Occipital lobe (tissue), 2 donors: ENCODE results near the gene MYBPHL. TPM values are rescaled to one million over a fixed set of nuclear protein-coding genes. Genes with fewer than 3 reads are reported as not detected.
A peak's percentile ranks its signal among the peaks of the same experiment; 100 is the strongest.

Experiments used
- DNase-seq: peaks from one replicate; lab custom pipeline; 2025; lab: John Stamatoyannopoulos, UW
- total RNA-seq: library from RNA; depleted of rRNA; stranded (reverse); fragments of >200 nt; gene quantifications from one replicate; pipeline ENCODE4 v1.2.3, GENCODE V29; 2014

The MYBPHL gene
- total RNA-seq, 1 donor from 2014 or later = not detected

DNA sequence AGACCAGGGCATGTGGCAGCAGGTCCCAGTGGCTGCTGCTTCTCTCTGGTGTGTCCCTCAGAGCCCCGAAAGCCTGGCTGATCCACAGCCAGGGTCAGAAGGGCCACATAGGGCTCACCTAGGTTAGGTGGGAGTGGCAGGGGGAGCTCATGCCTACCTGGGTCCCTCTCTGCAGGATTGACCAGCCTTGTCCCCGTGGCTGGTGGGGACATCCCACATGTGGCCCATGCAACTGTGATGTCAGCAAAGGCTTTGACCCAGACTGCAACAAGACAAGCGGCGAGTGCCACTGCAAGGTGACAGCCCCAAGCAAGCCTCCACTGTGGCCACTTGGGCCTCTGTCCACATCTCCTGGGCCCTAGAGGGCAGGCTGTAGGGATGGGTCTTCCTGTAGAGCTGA lies 41.8 kb downstream of the MYBPHL start:
- no peak for DNase-seq

GRCh38 chr1:109264379-109264755 lies 42.4 kb downstream of the MYBPHL start:
- DNase-seq = no peak

DNA sequence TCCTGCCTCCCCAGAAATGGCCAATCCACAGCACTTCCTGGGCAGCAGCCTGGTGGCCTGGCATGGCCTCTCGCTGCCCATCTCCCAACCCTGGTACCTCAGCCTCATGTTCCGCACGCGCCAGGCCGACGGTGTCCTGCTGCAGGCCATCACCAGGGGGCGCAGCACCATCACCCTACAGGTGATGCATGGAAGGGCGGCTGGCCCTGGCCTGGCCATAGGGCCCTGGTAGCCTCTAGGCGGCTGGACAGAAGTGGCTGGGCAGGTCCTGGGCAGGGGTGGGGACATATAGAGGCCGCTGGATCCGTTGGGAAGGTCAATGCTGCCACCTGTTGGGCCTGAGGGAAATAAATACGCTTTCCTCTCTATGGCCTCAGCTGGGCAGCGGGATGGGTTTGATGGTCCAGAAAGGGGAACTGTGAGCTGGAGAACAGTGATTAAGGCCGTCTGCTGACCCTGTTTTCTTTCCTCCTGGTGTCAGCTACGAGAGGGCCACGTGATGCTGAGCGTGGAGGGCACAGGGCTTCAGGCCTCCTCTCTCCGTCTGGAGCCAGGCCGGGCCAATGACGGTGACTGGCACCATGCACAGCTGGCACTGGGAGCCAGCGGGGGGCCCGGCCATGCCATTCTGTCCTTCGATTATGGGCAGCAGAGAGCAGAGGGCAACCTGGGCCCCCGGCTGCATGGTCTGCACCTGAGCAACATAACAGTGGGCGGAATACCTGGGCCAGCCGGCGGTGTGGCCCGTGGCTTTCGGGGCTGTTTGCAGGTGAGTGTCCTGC lies 43.0 kb downstream of the MYBPHL start:
- DNase-seq = peak; percentile 71

DNA sequence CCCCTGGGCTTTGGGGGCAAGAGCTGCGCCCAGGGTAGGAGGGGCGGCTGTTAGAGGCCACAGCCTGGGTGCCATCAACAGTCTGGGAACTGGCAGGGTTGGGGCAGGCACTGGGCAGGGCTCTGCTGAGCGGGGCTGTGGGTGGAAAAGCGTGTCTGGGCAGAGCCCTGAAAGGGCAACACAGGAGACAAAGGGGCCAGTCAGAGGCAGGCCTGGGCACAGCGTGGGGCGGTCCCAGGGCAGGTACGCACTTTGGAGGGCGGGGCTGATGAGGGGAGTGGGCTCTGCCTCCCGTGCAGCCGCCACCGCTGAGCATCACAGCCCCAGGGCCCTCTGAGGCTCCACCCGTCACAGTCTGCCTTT lies 43.6 kb downstream of the MYBPHL start:
- no peak for DNase-seq

DNA sequence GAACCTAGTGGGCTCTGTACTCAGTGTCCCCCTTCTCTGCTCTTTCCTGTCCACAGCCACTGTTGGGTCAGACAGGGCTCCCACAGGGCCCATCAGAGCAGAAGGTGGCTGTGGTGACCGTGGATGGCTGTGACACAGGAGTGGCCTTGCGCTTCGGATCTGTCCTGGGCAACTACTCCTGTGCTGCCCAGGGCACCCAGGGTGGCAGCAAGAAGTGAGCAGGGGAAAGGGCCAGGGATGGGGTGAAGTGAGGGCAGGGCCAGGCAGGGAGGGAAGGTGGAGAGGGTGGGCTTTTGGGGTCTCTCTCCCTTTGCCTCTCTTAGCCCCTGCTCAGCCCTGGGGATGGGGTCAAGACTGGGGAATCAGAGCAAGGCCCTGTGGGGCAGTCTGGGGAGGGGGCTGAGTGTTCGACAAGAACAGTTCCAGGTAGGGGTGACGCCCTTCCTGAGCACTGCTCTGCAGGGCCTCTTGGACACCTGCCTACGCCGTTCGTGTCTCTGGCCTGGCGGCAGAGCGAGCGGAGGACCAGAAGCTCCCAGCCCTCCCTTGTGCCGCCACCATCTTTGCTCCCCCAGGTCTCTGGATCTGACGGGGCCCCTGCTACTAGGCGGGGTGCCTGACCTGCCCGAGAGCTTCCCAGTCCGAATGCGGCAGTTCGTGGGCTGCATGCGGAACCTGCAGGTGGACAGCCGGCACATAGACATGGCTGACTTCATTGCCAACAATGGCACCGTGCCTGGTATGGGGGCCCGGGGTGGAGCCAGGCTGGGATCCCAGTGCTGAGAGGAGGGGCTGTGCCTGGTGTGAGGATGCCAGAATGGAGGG lies 44.4 kb downstream of the MYBPHL start:
- no peak for DNase-seq

GRCh38 chr1:109261578-109261977 lies 45.2 kb downstream of the MYBPHL start:
- DNase-seq = no peak

GRCh38 chr1:109261006-109261405 lies 45.8 kb downstream of the MYBPHL start:
- no peak for DNase-seq

- no peak for DNase-seq
Observed at GRCh38 chr1:109259674-109260557, 46.9 kb downstream of the MYBPHL start.

GRCh38 chr1:109258481-109259466 lies 48.0 kb downstream of the MYBPHL start:
- no peak for DNase-seq

DNA sequence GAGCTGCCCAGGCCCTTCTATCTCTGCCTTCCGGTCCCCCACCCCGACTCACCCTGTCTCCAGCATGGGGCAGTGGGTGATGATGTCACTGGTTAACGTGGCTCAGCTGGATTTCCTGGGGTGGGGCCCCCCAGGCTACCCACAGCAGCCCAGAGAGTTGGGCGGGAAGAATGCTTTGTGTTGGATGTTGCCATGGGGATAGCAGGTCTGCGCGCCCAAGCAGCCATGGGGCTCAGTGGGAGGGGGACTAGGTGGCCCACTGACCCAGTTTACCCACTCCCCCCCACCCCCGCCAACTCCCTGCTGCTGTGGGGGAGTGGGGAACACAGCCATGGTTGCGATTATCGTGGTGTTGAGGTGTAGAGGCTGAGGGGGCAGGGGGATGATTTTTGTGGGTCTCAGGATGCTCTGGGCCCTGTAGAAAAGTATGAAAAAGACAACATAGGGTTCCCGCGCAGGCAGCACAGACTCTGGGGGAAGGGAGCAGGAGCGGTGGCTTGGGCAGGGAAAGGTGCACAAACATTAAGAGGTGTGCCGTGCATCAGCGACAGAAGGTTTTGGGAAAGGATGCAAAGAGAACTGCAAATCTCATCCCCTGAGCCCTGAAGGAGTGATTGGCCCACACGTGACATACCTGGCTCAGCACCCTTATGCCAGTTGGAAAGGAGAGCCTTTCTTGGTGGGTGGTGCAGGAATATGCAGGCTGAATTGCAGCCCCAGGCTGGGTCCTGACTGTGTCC lies 49.0 kb downstream of the MYBPHL start:
- DNase-seq = no peak

DNA sequence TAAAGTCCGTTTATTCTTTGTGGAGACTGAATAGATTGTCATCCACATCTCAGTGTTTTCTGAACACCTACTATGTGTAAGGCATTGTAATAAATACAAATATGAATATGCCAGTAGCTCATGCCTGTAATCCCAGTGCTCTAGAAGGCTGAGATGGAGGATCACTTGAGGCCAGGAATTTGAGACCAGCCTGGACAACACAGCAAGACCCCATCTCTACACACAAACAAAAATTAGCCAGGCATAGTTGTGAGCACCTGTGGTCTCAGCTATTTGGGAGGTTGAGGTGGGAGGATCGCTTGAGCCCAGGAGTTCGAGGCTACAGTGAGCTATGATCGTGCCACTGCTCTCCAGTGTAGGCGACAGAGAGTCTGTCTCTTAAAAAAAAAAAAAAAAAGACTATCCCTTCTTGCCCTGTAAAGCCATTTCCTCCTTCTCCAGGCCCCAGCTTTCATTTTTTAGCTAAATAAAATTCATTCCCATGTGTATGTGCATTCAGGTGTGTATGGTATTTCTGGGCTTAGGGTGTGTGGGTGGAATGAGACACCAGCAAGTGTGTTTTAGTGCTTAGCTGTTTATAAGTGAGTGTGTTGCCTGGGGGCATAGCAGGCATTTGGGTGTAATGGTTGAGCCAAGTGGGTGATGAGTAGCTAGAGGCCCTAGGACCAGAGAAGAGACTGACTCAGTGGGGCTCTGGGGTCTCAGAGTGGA lies 49.7 kb downstream of the MYBPHL start:
- no peak for DNase-seq

GRCh38 chr1:109256085-109256484 lies 50.7 kb downstream of the MYBPHL start:
- DNase-seq = no peak

GRCh38 chr1:109255678-109256077 lies 51.1 kb downstream of the MYBPHL start:
- no peak for DNase-seq

GRCh38 chr1:109255097-109255651 lies 51.6 kb downstream of the MYBPHL start:
- no peak for DNase-seq

DNA sequence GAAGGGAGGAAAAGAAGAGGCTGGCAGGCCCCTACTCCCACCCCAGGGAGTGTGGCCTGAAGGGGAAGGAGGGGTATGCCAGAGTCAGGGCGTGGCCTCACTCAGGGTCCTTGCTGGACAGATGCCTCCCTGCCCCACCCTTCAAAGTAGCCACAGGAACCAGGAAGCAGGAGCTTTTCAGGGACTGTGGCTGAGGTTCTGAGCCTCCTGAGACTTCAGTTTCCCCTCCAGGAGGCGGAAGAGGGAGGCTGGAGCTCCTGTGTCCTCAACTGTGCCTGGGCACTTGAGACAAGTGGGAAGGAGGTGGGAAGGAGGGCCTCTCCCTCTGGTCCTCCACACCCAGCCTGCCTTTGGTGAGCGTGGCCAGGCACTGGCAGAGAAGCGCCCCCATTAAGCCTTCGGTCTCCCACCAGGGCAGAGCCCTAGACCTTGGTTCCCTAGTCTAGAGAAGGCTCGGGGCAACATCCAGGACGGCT lies 52.2 kb downstream of the MYBPHL start:
- DNase-seq = no peak

- no peak for DNase-seq
Observed at GRCh38 chr1:109253803-109254620, 52.8 kb downstream of the MYBPHL start.

DNA sequence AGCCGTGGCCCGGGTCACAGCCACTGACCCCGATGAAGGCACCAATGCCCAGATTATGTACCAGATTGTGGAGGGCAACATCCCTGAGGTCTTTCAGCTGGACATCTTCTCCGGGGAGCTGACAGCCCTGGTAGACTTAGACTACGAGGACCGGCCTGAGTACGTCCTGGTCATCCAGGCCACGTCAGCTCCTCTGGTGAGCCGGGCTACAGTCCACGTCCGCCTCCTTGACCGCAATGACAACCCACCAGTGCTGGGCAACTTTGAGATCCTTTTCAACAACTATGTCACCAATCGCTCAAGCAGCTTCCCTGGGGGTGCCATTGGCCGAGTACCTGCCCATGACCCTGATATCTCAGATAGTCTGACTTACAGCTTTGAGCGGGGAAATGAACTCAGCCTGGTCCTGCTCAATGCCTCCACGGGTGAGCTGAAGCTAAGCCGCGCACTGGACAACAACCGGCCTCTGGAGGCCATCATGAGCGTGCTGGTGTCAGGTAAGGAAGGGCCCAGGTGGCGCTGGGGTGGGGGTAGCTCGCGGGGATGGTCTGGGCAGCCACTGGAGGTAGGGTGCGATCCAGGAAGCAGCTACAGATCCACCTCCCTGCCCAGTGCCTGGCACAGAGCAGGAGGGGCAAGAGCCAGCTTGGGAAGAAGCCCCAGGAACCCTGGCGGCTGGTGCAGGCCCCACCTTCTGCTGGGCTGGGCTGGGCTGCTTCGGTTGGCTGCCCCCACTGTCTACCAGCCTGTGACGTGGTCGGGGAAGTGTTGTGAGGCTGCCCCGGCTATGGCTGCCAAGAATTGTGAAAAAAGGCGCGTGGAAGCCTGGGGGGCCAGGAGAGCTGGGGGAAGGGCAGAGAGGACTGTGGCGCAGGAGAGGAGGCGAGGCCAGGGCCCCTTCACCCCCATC lies 53.7 kb downstream of the MYBPHL start:
- DNase-seq = peak; percentile 81
